OCI-LY7 (cell line): Measurements from ENCODE around the gene SLC6A16.

ENCODE experiments used
- EZH2phosphoT487 ChIP-seq: fragments of 200-600 bp; sonication (generic); IDR thresholded peaks from 2 replicates; pipeline ENCODE4 v1.6.1; 2018; ENCODE audit warnings: low read depth, borderline replicate concordance, mild to moderate bottlenecking, mixed run types, antibody characterized with exemption, low read length, moderate library complexity, mixed read lengths
- TF ChIP-seq, protein P1 (sequence below): fragments of 200-600 bp; sonication (generic); conservative IDR thresholded peaks from 2 replicates; pipeline ENCODE4 v1.5.1; 2014; ENCODE audit warnings: mild to moderate bottlenecking, antibody characterized with exemption, low read length, moderate library complexity, mixed read lengths

DNA sequence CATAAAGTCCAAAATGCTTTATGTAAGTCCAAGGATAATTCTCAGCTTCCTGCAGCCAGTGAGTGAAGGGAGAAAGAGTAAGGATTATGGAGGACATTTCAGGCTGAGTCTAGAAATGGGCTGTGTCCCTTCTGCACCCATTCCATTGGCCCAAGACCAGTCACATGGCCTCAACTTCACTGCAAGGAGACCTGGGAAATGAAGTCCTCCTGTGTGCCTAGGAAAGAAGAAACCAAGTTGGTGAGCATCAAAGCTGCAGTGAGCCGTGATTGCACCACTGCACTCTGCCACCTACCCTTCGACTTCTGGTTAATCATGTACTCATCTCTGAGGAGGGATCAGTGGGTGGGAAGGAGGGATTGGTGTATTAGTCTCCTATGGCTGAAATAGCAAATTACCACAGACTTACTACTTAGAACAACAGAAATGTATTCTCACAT is 6.6 kb upstream of the SLC6A16 start:
- TF ChIP-seq, protein P1, sequence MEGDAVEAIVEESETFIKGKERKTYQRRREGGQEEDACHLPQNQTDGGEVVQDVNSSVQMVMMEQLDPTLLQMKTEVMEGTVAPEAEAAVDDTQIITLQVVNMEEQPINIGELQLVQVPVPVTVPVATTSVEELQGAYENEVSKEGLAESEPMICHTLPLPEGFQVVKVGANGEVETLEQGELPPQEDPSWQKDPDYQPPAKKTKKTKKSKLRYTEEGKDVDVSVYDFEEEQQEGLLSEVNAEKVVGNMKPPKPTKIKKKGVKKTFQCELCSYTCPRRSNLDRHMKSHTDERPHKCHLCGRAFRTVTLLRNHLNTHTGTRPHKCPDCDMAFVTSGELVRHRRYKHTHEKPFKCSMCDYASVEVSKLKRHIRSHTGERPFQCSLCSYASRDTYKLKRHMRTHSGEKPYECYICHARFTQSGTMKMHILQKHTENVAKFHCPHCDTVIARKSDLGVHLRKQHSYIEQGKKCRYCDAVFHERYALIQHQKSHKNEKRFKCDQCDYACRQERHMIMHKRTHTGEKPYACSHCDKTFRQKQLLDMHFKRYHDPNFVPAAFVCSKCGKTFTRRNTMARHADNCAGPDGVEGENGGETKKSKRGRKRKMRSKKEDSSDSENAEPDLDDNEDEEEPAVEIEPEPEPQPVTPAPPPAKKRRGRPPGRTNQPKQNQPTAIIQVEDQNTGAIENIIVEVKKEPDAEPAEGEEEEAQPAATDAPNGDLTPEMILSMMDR: 0 out of 2 replicates have a peak, but pooled peaks have one; percentile 6
- TF ChIP-seq EZH2phosphoT487: no peak
